Endothelial cell (in vitro differentiated cells): Measurements from ENCODE around the gene LBR. TPM values are rescaled to one million over a fixed set of nuclear protein-coding genes. Genes with fewer than 3 reads are reported as not detected.

Experiments used
- DNase-seq: peaks from one replicate; pipeline ENCODE4 v3.0.0; 2021; ENCODE audit warnings: low spot score
- H3K27ac Mint-ChIP-seq: one replicate; pipeline ENCODE4 v1.8.0; 2021; ENCODE audit warnings: mixed read lengths, inconsistent platforms; ENCODE audit not compliant: unreplicated experiment
- H3K27me3 Mint-ChIP-seq: one replicate; pipeline ENCODE4 v1.8.0; 2021; ENCODE audit warnings: mild to moderate bottlenecking, moderate library complexity, mixed read lengths, inconsistent platforms; ENCODE audit not compliant: unreplicated experiment
- H3K36me3 Mint-ChIP-seq: one replicate; pipeline ENCODE4 v1.8.0; 2021; ENCODE audit warnings: mild to moderate bottlenecking, low read depth, mixed read lengths, inconsistent platforms; ENCODE audit not compliant: unreplicated experiment
- H3K4me1 Mint-ChIP-seq: one replicate; pipeline ENCODE4 v1.8.0; 2021; ENCODE audit warnings: mild to moderate bottlenecking, mixed read lengths, inconsistent platforms; ENCODE audit not compliant: unreplicated experiment
- H3K4me3 Mint-ChIP-seq: one replicate; pipeline ENCODE4 v1.8.0; 2021; ENCODE audit warnings: mild to moderate bottlenecking, mixed read lengths, inconsistent platforms; ENCODE audit not compliant: unreplicated experiment
- H3K9me3 Mint-ChIP-seq: one replicate; pipeline ENCODE4 v1.8.0; 2021; ENCODE audit warnings: mixed read lengths, inconsistent platforms; ENCODE audit not compliant: unreplicated experiment
- total RNA-seq: library from RNA; stranded (reverse); fragmentation: NEBNext Ultra II Directional; extraction: Animal tissue kit (Norgen Biotek cat#: 25700); gene quantifications from one replicate; pipeline ENCODE4 v1.2.1, GENCODE V29; 2021; ENCODE audit not compliant: unreplicated experiment
- TF ChIP-seq, protein P1 (sequence below): fragments of 200-600 bp; sonication (generic); IDR thresholded peaks from one replicate; pipeline ENCODE4 v1.5.0; 2021; ENCODE audit warnings: antibody characterized with exemption; ENCODE audit not compliant: unreplicated experiment

Gene LBR
- total RNA-seq, 1 donor from 2014 or later: 178 TPM

DNA sequence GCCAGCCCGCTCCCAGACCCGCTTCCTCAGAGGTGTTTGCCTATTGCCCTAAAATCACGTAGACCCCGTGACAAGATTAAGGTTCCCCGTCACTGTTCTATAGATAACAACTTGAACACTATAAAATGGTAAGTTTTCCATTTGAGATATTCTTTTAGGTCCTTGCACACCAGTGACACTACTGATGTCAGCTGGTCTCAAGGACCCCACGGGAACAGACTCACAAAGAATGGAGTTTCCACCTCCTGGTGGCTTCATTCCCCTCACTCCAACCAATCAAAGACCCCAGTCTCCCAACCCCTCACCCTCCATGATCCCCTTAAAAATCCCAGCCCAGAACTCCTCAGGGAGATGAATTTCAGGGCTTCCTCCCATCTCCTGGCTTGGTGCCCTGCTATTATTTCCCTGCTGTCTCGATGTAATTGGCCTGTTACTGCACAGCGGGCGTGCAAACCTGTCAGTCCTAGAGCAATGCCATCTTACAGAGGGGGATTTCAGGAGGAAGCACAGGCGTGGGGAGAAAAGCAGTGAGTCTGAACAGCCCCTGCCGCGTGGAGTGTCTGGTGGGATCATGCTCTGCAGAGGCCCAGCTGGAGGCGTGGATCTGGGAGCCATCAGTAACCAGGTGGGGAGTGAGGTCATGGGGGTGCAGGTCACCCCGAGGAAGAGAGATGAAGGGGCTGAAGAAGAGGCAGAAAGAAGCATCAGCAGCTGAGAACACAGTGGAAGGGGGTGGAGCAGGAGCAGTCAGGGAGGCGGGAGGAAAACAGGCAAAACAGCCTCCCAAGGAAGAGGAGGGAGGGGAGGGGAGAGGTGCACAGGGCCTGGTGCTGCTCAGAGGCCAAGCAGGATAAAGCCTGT, 35.1 kb upstream of the LBR start:
- peaks cover 24% of the 10 kb centered on the region for H3K4me1 Mint-ChIP-seq
- DNase-seq: no peak
- no peaks in the 10 kb centered on the region for H3K36me3 Mint-ChIP-seq
- no peak overlapping the region for H3K4me3 Mint-ChIP-seq
- H3K9me3 Mint-ChIP-seq: no peaks in the 10 kb centered on the region
- TF ChIP-seq, protein P1, sequence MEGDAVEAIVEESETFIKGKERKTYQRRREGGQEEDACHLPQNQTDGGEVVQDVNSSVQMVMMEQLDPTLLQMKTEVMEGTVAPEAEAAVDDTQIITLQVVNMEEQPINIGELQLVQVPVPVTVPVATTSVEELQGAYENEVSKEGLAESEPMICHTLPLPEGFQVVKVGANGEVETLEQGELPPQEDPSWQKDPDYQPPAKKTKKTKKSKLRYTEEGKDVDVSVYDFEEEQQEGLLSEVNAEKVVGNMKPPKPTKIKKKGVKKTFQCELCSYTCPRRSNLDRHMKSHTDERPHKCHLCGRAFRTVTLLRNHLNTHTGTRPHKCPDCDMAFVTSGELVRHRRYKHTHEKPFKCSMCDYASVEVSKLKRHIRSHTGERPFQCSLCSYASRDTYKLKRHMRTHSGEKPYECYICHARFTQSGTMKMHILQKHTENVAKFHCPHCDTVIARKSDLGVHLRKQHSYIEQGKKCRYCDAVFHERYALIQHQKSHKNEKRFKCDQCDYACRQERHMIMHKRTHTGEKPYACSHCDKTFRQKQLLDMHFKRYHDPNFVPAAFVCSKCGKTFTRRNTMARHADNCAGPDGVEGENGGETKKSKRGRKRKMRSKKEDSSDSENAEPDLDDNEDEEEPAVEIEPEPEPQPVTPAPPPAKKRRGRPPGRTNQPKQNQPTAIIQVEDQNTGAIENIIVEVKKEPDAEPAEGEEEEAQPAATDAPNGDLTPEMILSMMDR: no peak
- peak overlapping the region; percentile 27 for H3K27ac Mint-ChIP-seq
- H3K27me3 Mint-ChIP-seq: peaks cover 6% of the 10 kb centered on the region

DNA sequence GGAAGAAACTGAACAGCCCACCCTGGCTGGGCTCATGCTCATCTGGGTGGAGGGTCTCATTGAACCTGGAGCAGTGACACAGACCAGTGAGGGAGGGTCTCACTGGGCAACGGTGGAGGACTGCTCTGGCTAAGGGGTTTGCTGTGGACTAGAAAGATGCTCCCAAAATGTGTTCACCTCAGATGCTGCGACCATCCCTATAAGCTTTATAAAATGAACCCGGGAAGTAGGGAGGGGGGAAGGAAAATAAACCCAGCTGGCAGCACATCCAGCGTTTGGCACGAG, 34.5 kb upstream of the LBR start:
- no peak for DNase-seq
- Mint-ChIP-seq H3K27me3 (peaks cover 6% of the 10 kb centered on the region), H3K27ac (no peak overlapping the region), H3K36me3 (no peaks in the 10 kb centered on the region), H3K4me1 (peaks cover 22% of the 10 kb centered on the region), H3K9me3 (no peaks in the 10 kb centered on the region), H3K4me3 (no peak overlapping the region)
- TF ChIP-seq, protein P1: no peak

DNA sequence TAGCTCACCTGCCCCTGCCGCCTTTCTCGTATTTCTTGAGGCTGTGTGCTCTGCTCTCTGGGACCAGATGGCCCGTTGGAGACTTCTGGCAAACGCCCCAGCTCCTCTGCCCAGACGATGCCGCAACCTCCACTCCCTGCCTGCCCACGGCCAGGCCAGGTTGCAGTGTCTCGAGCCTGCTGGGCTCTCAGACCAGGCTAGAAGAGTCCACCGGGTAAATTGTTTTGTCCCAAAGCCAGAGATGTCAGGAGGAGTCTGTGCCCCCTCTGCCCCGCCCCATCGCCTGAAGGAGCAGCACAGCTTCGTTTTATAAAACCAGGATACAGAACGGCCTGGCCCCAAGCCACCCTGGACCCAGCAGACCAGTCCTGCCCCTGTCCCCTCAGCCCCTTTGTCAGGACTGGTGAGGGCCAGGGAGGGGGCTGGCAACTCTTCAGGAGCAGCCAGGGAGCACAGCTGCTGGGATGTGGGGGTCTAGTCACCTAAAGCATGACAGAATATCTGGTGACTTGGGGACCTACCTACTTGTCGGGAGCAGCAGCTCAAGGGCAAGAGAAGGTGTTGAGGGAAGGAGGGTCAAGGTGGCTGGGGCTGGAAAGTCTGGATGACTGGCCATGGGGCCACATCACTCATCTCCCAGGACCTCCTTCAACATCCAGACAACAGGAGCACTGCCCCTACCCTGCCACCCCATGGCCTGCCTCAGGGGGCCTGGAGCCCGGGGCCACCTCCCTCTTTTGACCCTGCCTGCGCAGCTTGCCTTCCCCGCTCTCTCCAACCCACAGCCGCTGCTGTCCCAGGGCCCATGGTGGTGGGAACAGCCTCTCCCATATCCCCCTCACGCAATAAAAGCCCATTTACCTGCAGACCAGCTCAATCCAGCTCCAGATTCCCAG, 33.9 kb upstream of the LBR start:
- Mint-ChIP-seq H3K27ac (no peak overlapping the region), H3K36me3 (no peaks in the 10 kb centered on the region), H3K27me3 (peaks cover 6% of the 10 kb centered on the region), H3K4me3 (no peak overlapping the region), H3K9me3 (no peaks in the 10 kb centered on the region), H3K4me1 (peaks cover 19% of the 10 kb centered on the region)
- TF ChIP-seq, protein P1: no peak
- no peak for DNase-seq

DNA sequence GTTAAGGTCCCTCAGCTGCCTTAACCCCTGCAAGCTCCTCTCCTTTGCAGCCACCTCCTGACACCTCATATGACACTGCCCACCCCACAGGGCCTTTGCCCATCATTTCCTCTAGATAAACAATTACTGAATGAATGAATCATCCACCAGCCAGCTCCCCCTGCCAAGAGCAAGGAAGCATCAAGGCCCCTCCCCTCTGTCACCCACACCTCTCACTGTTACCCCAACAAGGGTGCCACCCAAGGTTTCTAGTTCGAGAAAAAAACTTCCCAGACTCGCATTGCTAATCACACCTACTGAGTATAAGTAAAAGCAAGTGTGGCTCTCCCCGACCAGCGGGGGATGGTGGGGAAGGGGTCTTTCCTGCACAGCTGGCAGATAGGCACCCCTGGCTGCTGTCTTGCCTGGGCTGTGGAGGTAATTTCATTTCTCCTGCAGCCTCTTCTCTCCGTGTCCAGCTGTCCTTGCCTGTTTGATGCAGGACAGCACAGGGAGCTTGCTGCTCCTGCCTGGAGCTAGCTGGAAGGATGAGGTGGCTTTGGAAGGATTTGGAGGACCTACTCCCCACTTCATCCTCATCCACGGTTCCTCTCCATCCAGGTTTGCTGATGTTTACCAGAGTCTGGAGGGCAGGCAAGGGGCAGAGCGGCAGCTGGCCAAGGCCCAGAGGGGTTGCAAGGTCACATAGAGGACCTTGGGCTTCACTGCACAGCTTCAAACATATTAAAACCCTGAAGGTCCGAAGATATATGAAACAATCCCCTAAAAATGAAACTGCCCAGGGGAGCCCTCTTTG, 33.1 kb upstream of the LBR start:
- Mint-ChIP-seq H3K4me3 (no peak overlapping the region), H3K9me3 (no peaks in the 10 kb centered on the region), H3K27me3 (peaks cover 6% of the 10 kb centered on the region), H3K27ac (no peak overlapping the region), H3K4me1 (peaks cover 17% of the 10 kb centered on the region), H3K36me3 (no peaks in the 10 kb centered on the region)
- DNase-seq: no peak
- TF ChIP-seq, protein P1: no peak
